DOHH2 (cell line): ENCODE data around the gene MRPL41.
A peak's percentile ranks its signal among the peaks of the same experiment; 100 is the strongest.
"Not testable (repeated sequence)": the region's sequence is repeated elsewhere in the genome, so short reads cannot be mapped to it uniquely, and the experiment has no call there.

ENCODE experiments used
- H3F3A ChIP-seq: fragments of 200-600 bp; sonication (generic), shearing (Covaris generic); 2 replicates; pipeline ENCODE4 v1.6.0; 2016; ENCODE audit warnings: antibody characterized with exemption, mild to moderate bottlenecking; ENCODE audit not compliant: control insufficient read depth, insufficient read depth
- H3K27ac ChIP-seq: fragments of 200-600 bp; sonication (generic); 2 replicates; pipeline ENCODE4 v1.5.1; 2014; ENCODE audit warnings: low read depth, mild to moderate bottlenecking, low read length, moderate library complexity
- H3K27me3 ChIP-seq: fragments of 200-600 bp; sonication (generic); 2 replicates; pipeline ENCODE4 v1.6.1; 2014; ENCODE audit warnings: mild to moderate bottlenecking, low read length, mixed read lengths; ENCODE audit not compliant: control insufficient read depth
- H3K36me3 ChIP-seq: fragments of 200-600 bp; sonication (generic); 2 replicates; pipeline ENCODE4 v1.6.1; 2014; ENCODE audit warnings: mild to moderate bottlenecking, low read length, moderate library complexity, mixed read lengths; ENCODE audit not compliant: control insufficient read depth
- H3K4me1 ChIP-seq: fragments of 200-600 bp; sonication (generic); 2 replicates; pipeline ENCODE4 v1.6.1; 2014; ENCODE audit warnings: mild to moderate bottlenecking, low read length, mixed read lengths; ENCODE audit not compliant: control insufficient read depth
- H3K4me2 ChIP-seq: fragments of 200-600 bp; sonication (generic); 2 replicates; pipeline ENCODE4 v1.6.0; 2014; ENCODE audit warnings: mild to moderate bottlenecking, low read length, moderate library complexity
- H3K4me3 ChIP-seq: fragments of 200-600 bp; sonication (generic); 2 replicates; pipeline ENCODE4 v1.5.1; 2014; ENCODE audit warnings: mild to moderate bottlenecking, low read length, mixed read lengths
- H3K79me2 ChIP-seq: fragments of 200-600 bp; sonication (generic); 2 replicates; pipeline ENCODE4 v1.6.1; 2014; ENCODE audit warnings: mild to moderate bottlenecking, low read length, mixed read lengths; ENCODE audit not compliant: control insufficient read depth
- H3K9me2 ChIP-seq: fragments of 200-600 bp; sonication (generic); replicated peaks from 2 replicates; pipeline ENCODE4 v1.6.1; 2014; ENCODE audit warnings: mild to moderate bottlenecking, low read length, mixed read lengths; ENCODE audit not compliant: control insufficient read depth
- H3K9me3 ChIP-seq: fragments of 200-600 bp; sonication (generic); 2 replicates; pipeline ENCODE4 v1.6.1; 2014; ENCODE audit warnings: antibody characterized with exemption, low read length, mixed read lengths; ENCODE audit not compliant: control insufficient read depth, insufficient read depth
- H4K20me1 ChIP-seq: fragments of 200-600 bp; sonication (generic); 2 replicates; pipeline ENCODE4 v1.6.0; 2014; ENCODE audit warnings: low read depth, mild to moderate bottlenecking, antibody characterized with exemption, low read length, moderate library complexity; ENCODE audit not compliant: control insufficient read depth, insufficient read depth
- CTCF ChIP-seq: fragments of 200-600 bp; sonication (generic); IDR thresholded peaks from one replicate; pipeline ENCODE4 v1.5.1; 2014; ENCODE audit warnings: antibody characterized with exemption, mild to moderate bottlenecking, low read depth, low read length; ENCODE audit not compliant: poor library complexity, severe bottlenecking
- EZH2phosphoT487 ChIP-seq: fragments of 200-600 bp; sonication (generic); IDR thresholded peaks from 2 replicates; pipeline ENCODE4 v1.6.1; 2017; ENCODE audit warnings: borderline replicate concordance, mild to moderate bottlenecking, antibody characterized with exemption, low read length, moderate library complexity, mixed read lengths

MRPL41 gene

GRCh38 chr9:137535120-137535428, 16.6 kb upstream of the MRPL41 start:
- Histone ChIP-seq H3K79me2 (no peaks in the 10 kb centered on the region; the same call in 1 of the 2 replicates), H3K9me2 (no peaks in the 10 kb centered on the region), H3F3A (peaks cover 29% of the 10 kb centered on the region), H3K4me2 (peak overlapping the region; percentile 67), H3K27ac (peak overlapping the region; percentile 97), H3K9me3 (peaks cover 4% of the 10 kb centered on the region; the same call in 1 of the 2 replicates), H3K36me3 (peaks cover 11% of the 10 kb centered on the region), H3K4me3 (peak overlapping the region; percentile 22), H3K27me3 (no peaks in the 10 kb centered on the region), H4K20me1 (no peaks in the 10 kb centered on the region), H3K4me1 (peaks cover 68% of the 10 kb centered on the region)
- TF ChIP-seq CTCF (no peak), EZH2phosphoT487 (no peak)

GRCh38 chr9:137536594-137537131, 15.0 kb upstream of the MRPL41 start:
- peaks cover 11% of the 10 kb centered on the region for H3K36me3 ChIP-seq
- H3K27ac ChIP-seq = peak overlapping the region; percentile 97
- not testable (repeated sequence) for H3K9me2 ChIP-seq, H3K9me3 ChIP-seq, H3K79me2 ChIP-seq, H3K27me3 ChIP-seq, H4K20me1 ChIP-seq
- H3F3A ChIP-seq = peaks cover 29% of the 10 kb centered on the region
- H3K4me1 ChIP-seq = peaks cover 74% of the 10 kb centered on the region
- H3K4me3 ChIP-seq = peak overlapping the region; percentile 62
- peak overlapping the region; percentile 67 for H3K4me2 ChIP-seq

- H3F3A ChIP-seq = peaks cover 33% of the 10 kb centered on the region
- peaks cover 4% of the 10 kb centered on the region; the same call in 1 of the 2 replicates for H3K9me3 ChIP-seq
- H3K9me2 ChIP-seq = no peaks in the 10 kb centered on the region
Observed at GRCh38 chr9:137538058-137538457, 13.6 kb upstream of the MRPL41 start.

More at GRCh38 chr9:137538058-137538457, 13.6 kb upstream of the MRPL41 start:
- Histone ChIP-seq H3K4me1 (peaks cover 82% of the 10 kb centered on the region), H3K27me3 (no peaks in the 10 kb centered on the region), H3K36me3 (peaks cover 11% of the 10 kb centered on the region), H4K20me1 (no peaks in the 10 kb centered on the region), H3K79me2 (no peaks in the 10 kb centered on the region; the same call in 1 of the 2 replicates), H3K27ac (peak overlapping the region; percentile 97), H3K4me2 (peak overlapping the region; percentile 67; the same call in 1 of the 2 replicates), H3K4me3 (peak overlapping the region; percentile 62; the same call in 1 of the 2 replicates)
- TF ChIP-seq EZH2phosphoT487 = no peak
- TF ChIP-seq CTCF = no peak
